ENCODE measurements around the gene CORO6. TPM values are rescaled to one million over a fixed set of nuclear protein-coding genes. Genes with fewer than 3 reads are reported as not detected.

CORO6 gene
- total and polyA plus RNA-seq, 2 of the 13 experiments (the other 11 are each of a cell fraction or from before 2014, with no cell fraction given) = 0.42 to 0.82 TPM

GRCh38 chr17:29613352-29613837 lies 9.3 kb downstream of the CORO6 start (continued):
- TF ChIP-seq ZNF878 (CRISPR knock-in tag; IDR thresholded peaks at IDR 0.05) = peak; percentile 61; the same call in 1 of the 2 replicates
- TF ChIP-seq ZNF101 (CRISPR knock-in tag; IDR thresholded peaks at IDR 0.05; ENCODE audit: borderline replicate concordance, low read depth) = no peak
- TF ChIP-seq JDP2 (CRISPR knock-in tag; IDR thresholded peaks at IDR 0.05; ENCODE audit: borderline replicate concordance) = no peak
- TF ChIP-seq ZNF292 (CRISPR knock-in tag; IDR thresholded peaks at IDR 0.05; ENCODE audit: borderline replicate concordance, low read depth) = no peak
- no peak for TF ChIP-seq WIZ (CRISPR knock-in tag; IDR thresholded peaks at IDR 0.05)
- TF ChIP-seq ZNF597 (CRISPR knock-in tag; IDR thresholded peaks at IDR 0.05) = no peak
- TF ChIP-seq GRHL1 (CRISPR knock-in tag; conservative IDR thresholded peaks at IDR 0.05) = no peak
- TF ChIP-seq, protein P1, sequence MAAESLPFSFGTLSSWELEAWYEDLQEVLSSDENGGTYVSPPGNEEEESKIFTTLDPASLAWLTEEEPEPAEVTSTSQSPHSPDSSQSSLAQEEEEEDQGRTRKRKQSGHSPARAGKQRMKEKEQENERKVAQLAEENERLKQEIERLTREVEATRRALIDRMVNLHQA (CRISPR knock-in tag; IDR thresholded peaks at IDR 0.05) = no peak
- no peak for TF ChIP-seq ZNF414 (CRISPR knock-in tag; IDR thresholded peaks at IDR 0.05)
- TF ChIP-seq PHF5A (CRISPR knock-in tag; IDR thresholded peaks at IDR 0.05; ENCODE audit: low read depth, unreplicated experiment) = no peak
- TF ChIP-seq ZNF891 (CRISPR knock-in tag; IDR thresholded peaks at IDR 0.05) = peak; percentile 31; the same call in 1 of the 2 replicates
- no peak for TF ChIP-seq ZNF180 (CRISPR knock-in tag; IDR thresholded peaks at IDR 0.05; ENCODE audit: borderline replicate concordance, low read depth)
- TF ChIP-seq, protein P2, sequence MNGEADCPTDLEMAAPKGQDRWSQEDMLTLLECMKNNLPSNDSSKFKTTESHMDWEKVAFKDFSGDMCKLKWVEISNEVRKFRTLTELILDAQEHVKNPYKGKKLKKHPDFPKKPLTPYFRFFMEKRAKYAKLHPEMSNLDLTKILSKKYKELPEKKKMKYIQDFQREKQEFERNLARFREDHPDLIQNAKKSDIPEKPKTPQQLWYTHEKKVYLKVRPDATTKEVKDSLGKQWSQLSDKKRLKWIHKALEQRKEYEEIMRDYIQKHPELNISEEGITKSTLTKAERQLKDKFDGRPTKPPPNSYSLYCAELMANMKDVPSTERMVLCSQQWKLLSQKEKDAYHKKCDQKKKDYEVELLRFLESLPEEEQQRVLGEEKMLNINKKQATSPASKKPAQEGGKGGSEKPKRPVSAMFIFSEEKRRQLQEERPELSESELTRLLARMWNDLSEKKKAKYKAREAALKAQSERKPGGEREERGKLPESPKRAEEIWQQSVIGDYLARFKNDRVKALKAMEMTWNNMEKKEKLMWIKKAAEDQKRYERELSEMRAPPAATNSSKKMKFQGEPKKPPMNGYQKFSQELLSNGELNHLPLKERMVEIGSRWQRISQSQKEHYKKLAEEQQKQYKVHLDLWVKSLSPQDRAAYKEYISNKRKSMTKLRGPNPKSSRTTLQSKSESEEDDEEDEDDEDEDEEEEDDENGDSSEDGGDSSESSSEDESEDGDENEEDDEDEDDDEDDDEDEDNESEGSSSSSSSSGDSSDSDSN (CRISPR knock-in tag; IDR thresholded peaks at IDR 0.05) = peak; percentile 89
- TF ChIP-seq DPF2 (CRISPR knock-in tag; IDR thresholded peaks at IDR 0.05; ENCODE audit: borderline replicate concordance, low read depth) = no peak
- TF ChIP-seq ZBTB1 (CRISPR knock-in tag; IDR thresholded peaks at IDR 0.05; ENCODE audit: borderline replicate concordance) = no peak
- TF ChIP-seq, protein P3, sequence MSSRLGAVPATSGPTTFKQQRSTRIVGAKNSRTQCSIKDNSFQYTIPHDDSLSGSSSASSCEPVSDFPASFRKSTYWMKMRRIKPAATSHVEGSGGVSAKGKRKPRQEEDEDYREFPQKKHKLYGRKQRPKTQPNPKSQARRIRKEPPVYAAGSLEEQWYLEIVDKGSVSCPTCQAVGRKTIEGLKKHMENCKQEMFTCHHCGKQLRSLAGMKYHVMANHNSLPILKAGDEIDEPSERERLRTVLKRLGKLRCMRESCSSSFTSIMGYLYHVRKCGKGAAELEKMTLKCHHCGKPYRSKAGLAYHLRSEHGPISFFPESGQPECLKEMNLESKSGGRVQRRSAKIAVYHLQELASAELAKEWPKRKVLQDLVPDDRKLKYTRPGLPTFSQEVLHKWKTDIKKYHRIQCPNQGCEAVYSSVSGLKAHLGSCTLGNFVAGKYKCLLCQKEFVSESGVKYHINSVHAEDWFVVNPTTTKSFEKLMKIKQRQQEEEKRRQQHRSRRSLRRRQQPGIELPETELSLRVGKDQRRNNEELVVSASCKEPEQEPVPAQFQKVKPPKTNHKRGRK (CRISPR knock-in tag; IDR thresholded peaks at IDR 0.05) = no peak
- TF ChIP-seq, protein P4, sequence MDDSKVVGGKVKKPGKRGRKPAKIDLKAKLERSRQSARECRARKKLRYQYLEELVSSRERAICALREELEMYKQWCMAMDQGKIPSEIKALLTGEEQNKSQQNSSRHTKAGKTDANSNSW (CRISPR knock-in tag; IDR thresholded peaks at IDR 0.05; ENCODE audit: borderline replicate concordance) = 0 out of 2 replicates have a peak, but pooled peaks have one; percentile 61
- TF ChIP-seq TRIM24 (CRISPR knock-in tag; IDR thresholded peaks at IDR 0.05) = no peak
- no peak for TF ChIP-seq NBN (conservative IDR thresholded peaks at IDR 0.05)
- TF ChIP-seq ZNF598 (CRISPR knock-in tag; IDR thresholded peaks at IDR 0.05; ENCODE audit: borderline replicate concordance) = 0 out of 2 replicates have a peak, but pooled peaks have one; percentile 50
- no peak for TF ChIP-seq FOXK2 (IDR thresholded peaks at IDR 0.05)
